Measurements from ENCODE around the gene PDZD8.

Gene PDZD8

GRCh38 chr10:117320050-117320665, 55.1 kb downstream of the PDZD8 start:
- TF ChIP-seq ZFP30 (CRISPR knock-in tag; IDR thresholded peaks at IDR 0.05) (no peak), GLIS3 (CRISPR knock-in tag; IDR thresholded peaks at IDR 0.05) (no peak), ZNF8 (CRISPR knock-in tag; IDR thresholded peaks at IDR 0.05) (no peak), ZFP3 (CRISPR knock-in tag; IDR thresholded peaks at IDR 0.05) (no peak), ZC3H10 (CRISPR knock-in tag; IDR thresholded peaks at IDR 0.05) (no peak), ESRRG (CRISPR knock-in tag; IDR thresholded peaks at IDR 0.05) (no peak), BACH2 (CRISPR knock-in tag; IDR thresholded peaks at IDR 0.05; ENCODE audit: borderline replicate concordance) (no peak), ZNF70 (CRISPR knock-in tag; IDR thresholded peaks at IDR 0.05) (no peak), PATZ1 (CRISPR knock-in tag; IDR thresholded peaks at IDR 0.05; ENCODE audit: borderline replicate concordance) (no peak), CSDC2 (CRISPR knock-in tag; IDR thresholded peaks at IDR 0.05) (no peak), PPARA (CRISPR knock-in tag; IDR thresholded peaks at IDR 0.05; ENCODE audit: borderline replicate concordance) (no peak), SNAI2 (CRISPR knock-in tag; IDR thresholded peaks at IDR 0.05) (no peak), TCF4 (CRISPR knock-in tag; IDR thresholded peaks at IDR 0.05; ENCODE audit: borderline replicate concordance) (no peak), ARNTL (CRISPR knock-in tag; IDR thresholded peaks at IDR 0.05; ENCODE audit: borderline replicate concordance, low read depth) (no peak), ISL1 (CRISPR knock-in tag; IDR thresholded peaks at IDR 0.05) (no peak)
- TF ChIP-seq, protein P1, sequence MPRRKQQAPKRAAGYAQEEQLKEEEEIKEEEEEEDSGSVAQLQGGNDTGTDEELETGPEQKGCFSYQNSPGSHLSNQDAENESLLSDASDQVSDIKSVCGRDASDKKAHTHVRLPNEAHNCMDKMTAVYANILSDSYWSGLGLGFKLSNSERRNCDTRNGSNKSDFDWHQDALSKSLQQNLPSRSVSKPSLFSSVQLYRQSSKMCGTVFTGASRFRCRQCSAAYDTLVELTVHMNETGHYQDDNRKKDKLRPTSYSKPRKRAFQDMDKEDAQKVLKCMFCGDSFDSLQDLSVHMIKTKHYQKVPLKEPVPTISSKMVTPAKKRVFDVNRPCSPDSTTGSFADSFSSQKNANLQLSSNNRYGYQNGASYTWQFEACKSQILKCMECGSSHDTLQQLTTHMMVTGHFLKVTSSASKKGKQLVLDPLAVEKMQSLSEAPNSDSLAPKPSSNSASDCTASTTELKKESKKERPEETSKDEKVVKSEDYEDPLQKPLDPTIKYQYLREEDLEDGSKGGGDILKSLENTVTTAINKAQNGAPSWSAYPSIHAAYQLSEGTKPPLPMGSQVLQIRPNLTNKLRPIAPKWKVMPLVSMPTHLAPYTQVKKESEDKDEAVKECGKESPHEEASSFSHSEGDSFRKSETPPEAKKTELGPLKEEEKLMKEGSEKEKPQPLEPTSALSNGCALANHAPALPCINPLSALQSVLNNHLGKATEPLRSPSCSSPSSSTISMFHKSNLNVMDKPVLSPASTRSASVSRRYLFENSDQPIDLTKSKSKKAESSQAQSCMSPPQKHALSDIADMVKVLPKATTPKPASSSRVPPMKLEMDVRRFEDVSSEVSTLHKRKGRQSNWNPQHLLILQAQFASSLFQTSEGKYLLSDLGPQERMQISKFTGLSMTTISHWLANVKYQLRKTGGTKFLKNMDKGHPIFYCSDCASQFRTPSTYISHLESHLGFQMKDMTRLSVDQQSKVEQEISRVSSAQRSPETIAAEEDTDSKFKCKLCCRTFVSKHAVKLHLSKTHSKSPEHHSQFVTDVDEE (CRISPR knock-in tag; IDR thresholded peaks at IDR 0.05), result no peak
- ATAC-seq, result peak; percentile 76; the same call in 2 of the 3 replicates

- TF ChIP-seq ZNF8 (CRISPR knock-in tag; IDR thresholded peaks at IDR 0.05) (no peak), SNAI2 (CRISPR knock-in tag; IDR thresholded peaks at IDR 0.05) (no peak), ZNF565 (CRISPR knock-in tag; conservative IDR thresholded peaks at IDR 0.05; ENCODE audit: low read depth) (no peak)
- ATAC-seq, result peak; percentile 43; the same call in 1 of the 3 replicates
These were observed 56.3 kb downstream of the PDZD8 start for GRCh38 chr10:117318909-117319308.

DNA sequence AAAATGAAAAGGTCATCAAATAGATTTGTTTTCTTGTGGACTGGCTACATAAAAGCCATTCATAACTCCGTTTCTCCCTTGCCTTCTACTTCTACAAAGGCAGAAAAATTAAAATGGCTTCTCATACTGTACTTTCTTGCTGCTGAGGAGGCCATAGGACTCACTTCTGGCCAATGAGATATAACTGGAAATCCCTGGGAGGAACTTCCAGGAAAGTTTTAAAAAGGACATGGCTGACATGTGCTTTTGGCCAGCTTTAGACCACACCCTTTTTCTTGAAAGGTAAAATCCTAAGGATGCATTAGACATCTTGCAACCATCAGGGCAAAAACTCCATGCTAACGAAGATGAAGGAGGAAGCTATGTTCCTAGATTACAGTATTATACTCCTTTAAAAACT, 58.5 kb downstream of the PDZD8 start:
- no peak for ATAC-seq
- TF ChIP-seq TOX (CRISPR knock-in tag; IDR thresholded peaks at IDR 0.05; ENCODE audit: borderline replicate concordance), result no peak
- no peak for TF ChIP-seq OSR1 (CRISPR knock-in tag; IDR thresholded peaks at IDR 0.05)
- TF ChIP-seq, protein P1 (CRISPR knock-in tag; IDR thresholded peaks at IDR 0.05), result no peak
- no peak for TF ChIP-seq ISL1 (CRISPR knock-in tag; IDR thresholded peaks at IDR 0.05)
- no peak for TF ChIP-seq CSDC2 (CRISPR knock-in tag; IDR thresholded peaks at IDR 0.05)
- TF ChIP-seq CREB5 (CRISPR knock-in tag; IDR thresholded peaks at IDR 0.05; ENCODE audit: low read depth), result no peak
- TF ChIP-seq ESRRG (CRISPR knock-in tag; IDR thresholded peaks at IDR 0.05), result no peak

- ATAC-seq, result no peak
- TF ChIP-seq CREB5 (CRISPR knock-in tag; IDR thresholded peaks at IDR 0.05; ENCODE audit: low read depth) (no peak), PPARA (CRISPR knock-in tag; IDR thresholded peaks at IDR 0.05; ENCODE audit: borderline replicate concordance) (no peak), ZNF565 (CRISPR knock-in tag; conservative IDR thresholded peaks at IDR 0.05; ENCODE audit: low read depth) (no peak), TCF4 (CRISPR knock-in tag; IDR thresholded peaks at IDR 0.05; ENCODE audit: borderline replicate concordance) (no peak), BACH2 (CRISPR knock-in tag; IDR thresholded peaks at IDR 0.05; ENCODE audit: borderline replicate concordance) (no peak), ESRRG (CRISPR knock-in tag; IDR thresholded peaks at IDR 0.05) (no peak), PATZ1 (CRISPR knock-in tag; IDR thresholded peaks at IDR 0.05; ENCODE audit: borderline replicate concordance) (no peak), GLIS3 (CRISPR knock-in tag; IDR thresholded peaks at IDR 0.05) (no peak)
- TF ChIP-seq, protein P2, sequence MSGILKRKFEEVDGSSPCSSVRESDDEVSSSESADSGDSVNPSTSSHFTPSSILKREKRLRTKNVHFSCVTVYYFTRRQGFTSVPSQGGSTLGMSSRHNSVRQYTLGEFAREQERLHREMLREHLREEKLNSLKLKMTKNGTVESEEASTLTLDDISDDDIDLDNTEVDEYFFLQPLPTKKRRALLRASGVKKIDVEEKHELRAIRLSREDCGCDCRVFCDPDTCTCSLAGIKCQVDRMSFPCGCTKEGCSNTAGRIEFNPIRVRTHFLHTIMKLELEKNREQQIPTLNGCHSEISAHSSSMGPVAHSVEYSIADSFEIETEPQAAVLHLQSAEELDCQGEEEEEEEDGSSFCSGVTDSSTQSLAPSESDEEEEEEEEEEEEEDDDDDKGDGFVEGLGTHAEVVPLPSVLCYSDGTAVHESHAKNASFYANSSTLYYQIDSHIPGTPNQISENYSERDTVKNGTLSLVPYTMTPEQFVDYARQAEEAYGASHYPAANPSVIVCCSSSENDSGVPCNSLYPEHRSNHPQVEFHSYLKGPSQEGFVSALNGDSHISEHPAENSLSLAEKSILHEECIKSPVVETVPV (CRISPR knock-in tag; IDR thresholded peaks at IDR 0.05), result no peak
These were observed 61.6 kb downstream of the PDZD8 start for GRCh38 chr10:117313641-117314040.
